DMS79 (cell line): ENCODE results near the gene DDX47.
"Not testable (repeated sequence)": the region's sequence is repeated elsewhere in the genome, so short reads cannot be mapped to it uniquely, and the experiment has no call there.

Source experiments
- DNase-seq: peaks from one replicate; lab custom pipeline; 2025; lab: John Stamatoyannopoulos, UW

The DDX47 gene

DNA sequence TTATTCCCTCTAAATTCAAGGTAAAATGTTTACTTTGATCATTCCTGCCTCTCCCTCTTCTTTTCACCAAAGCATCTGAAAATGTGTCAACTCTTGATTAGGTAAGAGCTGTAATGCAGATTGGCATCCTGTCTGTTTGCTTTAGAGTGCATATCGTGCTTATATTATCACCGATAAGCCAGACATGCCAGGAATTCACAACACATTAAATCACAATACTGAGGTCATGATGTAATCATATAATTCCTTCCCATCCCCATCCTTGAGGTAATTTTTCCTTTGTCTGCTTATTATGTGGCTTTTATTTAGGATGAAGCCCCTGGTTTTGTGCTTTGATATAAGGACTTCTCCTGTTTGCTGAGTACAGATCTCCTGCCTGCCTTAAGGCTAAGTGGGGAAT is 10.2 kb downstream of the DDX47 start:
- DNase-seq = no peak

DNA sequence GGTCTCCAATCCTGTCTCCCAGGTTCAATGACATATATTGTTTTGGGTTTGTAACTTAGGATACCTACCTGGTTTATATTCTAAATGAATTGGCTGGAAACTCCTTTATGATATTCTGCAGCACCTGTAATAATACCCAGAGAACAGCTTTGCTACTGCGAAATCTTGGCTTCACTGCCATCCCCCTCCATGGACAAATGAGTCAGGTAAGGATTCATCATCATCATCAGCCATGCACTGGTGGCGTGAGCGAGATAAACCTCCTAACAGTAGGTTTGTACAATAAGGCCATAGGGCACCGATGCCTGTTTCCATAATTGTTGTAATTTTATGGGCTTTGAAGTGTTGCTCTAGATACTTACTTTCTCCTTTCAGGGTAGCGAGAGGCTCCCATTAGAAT is 10.7 kb downstream of the DDX47 start:
- no peak for DNase-seq

DNA sequence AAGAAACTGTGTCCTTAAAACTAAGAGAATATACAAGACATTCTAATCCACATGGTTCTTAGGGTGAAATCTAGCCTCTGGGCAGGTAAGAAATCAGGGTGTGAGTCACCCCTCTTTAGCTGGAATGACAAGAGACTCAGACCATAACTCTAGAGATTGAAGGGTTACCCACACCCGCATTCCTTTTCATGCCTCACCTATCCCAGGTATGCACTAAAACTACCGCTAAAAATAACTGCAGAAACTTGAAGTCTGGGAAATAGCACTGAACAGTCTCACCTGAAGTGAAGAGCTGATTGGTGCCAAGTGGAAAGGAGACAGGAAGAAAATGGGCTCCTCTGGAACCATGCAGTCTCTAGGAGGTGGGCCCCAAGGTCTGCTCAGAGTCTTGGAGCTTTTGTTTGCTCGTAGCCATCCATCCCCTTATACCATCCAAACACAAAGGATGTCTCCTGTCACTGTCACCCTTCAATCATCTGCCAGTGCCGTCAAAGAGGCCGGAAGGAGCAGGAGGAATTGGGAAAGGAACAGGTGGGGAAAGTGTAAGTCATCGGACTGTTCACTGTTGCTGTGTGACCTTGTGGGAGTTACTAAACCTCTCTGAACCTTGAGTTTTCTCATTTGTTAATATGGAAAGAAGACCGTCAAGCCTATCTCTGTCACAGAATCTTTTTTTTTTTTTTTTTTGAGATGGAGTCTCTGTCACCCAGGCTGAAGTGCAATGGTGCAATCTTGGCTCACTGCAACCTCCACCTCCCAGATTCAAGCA is 22.4 kb downstream of the DDX47 start:
- DNase-seq = no peak

DNA sequence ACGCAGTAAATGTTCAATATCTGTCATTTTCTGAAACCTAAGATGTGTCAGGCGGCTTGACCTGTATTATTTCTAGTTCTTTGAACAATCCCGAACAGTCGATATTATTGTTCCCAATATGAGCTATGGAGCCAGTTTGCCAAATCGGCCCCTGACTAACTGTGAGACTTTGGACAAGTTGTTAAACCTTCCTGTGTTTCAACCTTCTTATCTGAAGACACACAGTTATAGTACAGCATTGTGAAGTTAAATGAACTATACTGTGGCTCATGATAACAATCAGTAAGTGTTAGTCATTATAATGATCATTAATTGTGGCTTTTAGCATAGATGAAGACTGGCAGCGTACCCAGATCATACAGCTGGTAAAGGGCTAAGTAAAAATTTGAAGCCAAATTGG is 23.4 kb downstream of the DDX47 start:
- DNase-seq = no peak

DNA sequence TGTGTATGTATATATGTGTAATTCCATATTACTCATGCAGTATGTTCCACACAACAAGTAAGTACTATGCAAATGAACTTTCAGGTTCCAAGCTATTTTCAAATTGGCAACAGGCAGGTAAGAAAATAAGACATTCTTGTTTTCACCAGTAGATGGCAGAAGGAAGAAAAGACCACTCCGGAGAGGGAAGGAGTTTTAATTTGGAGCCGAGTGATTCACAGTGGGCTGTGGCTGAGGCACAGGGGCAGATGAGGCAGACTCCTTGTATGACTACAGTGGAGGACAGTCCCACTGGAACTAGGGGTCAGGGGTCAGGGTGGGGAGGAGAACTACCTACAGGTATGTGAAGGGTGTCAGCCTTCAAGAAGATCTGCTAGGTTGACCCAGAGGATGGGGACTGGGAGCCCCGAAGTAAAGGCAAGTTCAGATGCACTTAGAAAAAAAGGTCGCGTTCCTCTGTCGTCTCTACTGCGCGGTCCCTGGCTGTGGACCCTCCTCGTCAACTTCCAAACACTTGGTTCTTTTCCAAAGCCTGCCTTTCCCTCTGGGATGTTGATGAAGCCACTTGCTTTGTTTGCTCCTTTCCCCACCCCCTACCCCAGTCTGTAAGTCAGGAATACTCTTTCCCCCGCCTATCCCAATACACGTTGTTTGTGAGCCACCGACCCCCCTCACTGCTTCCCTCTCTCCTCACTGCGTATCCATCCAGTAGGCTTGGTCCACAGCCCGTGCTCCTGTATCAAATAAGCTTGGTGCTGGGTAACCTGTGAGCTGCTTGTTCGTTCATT is 24.1 kb downstream of the DDX47 start:
- DNase-seq = peak; percentile 21

DNA sequence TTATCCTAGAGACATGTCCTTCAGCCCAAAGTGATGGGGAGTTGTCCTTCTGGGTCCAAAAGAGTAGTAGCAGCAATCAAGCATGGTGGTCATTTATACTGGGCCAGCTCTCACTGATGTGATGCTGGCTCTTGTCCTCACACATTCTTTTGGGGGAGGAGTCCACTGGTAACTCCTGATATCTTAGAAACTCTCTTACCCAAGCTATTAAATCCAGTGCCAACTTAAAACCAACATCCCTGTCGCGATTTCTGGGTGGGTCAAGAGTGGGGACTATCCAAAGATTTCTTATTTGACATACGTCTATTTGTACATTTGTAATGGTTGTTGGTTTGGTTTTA is 24.6 kb downstream of the DDX47 start:
- no peak for DNase-seq

DNA sequence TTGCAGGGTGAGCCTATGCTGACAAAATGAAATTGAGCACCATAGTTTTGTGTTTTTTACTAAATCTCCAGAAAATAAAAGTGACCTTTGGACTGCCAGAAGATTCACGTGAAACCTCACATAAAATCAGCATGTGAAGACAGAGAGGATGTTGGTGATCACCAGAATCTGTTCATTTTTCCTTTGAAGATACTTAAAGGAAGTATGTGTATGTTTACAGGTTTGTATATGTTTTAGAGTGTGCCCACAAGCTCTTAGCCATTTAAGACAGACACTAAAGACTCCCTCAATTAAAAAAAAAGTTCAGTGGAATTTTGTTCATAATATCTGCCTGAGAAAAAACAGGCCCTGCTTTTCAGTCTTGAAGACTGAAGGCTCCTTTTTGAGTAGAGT is 25.9 kb downstream of the DDX47 start:
- no peak for DNase-seq

DNA sequence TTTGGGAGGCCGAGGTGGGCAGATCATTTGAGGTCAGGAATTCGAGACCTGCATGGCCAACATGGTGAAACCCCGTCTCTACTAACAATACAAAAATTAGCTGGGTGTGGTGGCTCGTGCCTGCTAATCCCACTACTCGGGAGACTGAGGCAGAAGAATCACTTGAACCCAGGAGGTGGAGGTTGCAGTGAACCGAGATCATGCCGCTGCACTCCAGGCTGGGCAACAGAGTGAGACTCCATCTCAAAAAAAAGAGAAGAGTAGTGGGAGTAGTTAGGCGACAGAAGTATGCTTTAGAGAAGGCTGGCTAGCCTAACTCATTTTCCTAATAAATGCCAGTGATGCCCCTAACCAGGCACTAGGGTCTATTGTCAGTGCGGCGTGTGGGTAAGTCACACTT is 26.3 kb downstream of the DDX47 start:
- not testable (repeated sequence) for DNase-seq

DNA sequence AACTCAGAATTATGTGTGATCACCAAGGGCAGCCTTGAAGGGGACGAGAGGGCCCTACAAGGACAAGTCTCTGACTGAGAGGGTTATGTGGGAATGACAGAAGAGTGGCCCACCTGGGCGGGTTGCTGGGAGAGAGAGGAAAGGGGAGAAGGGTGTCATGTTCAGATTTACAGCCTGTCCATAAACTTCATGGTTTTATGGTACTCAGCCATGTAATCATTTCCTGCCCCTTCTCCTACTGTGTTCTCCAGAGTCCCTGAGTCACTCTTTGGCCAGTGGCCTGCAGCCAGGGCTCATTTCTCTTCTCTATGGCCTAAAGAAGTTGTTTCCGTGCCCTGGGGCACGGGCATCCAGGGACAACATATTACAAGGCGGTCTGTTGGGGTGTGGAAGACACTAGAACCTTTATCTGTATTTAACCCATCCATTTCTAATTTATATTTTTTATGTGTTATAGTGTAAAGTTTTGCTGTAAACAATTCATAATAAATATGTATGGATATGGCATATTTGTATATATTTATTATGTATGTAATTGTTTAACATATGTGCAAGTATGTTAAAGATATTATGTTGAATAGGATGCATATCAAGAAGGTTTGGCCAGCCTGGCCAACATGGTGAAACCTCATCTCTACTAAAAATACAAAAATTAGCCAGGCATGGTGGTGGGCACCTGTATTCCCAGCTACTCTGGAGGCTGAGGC is 26.9 kb downstream of the DDX47 start:
- DNase-seq = no peak

DNA sequence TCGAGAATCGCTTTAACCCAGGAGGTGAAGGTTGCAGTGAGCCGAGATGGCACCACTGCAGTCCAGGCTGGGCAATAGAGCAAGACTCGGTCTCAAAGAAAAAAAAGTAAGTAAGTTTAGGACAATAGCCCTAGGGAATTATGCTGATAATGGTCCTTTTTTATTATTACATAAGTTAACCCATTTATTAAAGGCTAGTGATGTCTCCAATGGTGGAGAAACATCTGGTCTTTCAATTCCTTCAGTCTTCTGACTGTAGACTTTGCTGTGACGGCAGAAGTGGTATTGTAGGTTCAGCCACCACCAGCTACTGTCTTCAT is 27.4 kb downstream of the DDX47 start:
- DNase-seq = no peak

DNA sequence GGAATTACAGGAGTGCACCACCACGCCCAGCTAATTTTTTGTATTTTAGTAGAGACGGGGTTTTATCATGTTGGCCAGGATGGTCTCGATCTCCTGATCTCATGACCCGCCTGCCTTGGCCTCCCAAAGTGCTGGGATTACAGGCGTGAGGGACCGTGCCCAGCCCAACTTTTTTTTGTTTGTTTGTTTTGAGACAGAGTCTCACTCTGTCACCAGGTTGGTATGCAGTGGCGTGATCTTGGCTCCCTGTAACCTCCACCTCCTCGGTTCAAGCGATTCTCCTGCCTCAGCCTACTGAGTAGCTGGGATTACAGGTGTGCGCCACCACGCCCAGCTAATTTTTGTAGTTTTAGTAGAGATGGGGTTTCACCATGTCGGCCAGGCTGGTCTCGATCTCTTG is 28.3 kb downstream of the DDX47 start:
- not testable (repeated sequence) for DNase-seq

DNA sequence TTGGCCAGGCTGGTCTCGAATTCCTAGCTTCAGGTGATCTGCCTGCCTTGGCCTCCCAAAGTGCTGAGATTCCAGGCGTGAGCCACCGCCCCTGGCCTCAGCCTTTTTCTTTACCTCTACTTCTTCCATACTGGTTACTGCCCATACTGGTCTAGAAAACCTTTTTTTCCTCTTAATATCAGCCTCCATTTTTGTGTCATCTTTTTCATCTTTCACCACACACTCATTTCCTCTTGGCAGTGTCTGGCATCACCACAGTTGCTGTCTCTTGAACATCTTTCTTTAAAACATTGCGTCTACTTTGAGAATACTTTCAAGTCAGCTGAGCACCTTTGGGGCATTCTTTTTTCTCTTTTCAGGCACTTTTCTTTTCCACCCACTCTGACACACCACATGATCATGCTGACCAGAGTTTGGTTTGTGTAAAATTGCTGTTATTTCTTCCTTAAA is 32.7 kb downstream of the DDX47 start:
- DNase-seq = no peak

DNA sequence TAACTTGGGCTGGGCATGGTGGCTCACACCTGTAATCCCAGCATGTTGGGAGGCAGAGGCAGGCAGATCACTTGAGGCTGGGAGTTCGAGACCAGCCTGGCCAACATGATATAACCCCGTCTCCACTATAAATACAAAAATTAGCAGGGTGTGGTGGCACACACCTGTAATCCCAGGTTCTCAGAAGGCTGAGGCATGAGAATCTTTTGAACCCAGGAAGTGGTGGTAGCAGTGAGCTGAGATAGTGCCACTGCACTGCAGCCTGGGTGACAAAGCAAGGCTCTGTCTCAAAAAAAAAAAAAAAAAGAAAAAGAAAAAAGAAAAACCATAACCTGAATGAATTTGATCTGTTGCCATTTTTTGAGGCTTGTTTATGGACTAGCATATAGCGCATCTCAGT is 33.6 kb downstream of the DDX47 start:
- DNase-seq = not testable (repeated sequence)

DNA sequence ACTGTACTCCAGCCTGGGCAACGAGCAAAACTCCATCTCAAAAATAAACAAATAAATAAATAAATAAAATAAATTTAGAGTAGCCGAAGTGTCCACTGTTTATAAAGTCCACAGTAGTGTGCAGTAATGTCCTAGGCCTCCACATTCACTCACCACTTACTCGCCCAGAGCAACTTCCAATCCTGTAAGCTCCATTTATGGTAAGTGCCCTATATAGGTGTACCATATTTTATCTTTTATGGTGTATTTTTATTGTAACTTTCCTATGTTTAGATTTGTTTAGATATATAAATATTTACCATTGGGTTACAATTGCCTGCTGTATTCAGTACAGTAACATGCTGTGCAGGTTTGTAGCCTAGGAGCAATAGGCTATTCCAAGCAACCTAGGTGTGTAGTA is 40.3 kb downstream of the DDX47 start:
- DNase-seq = no peak

DNA sequence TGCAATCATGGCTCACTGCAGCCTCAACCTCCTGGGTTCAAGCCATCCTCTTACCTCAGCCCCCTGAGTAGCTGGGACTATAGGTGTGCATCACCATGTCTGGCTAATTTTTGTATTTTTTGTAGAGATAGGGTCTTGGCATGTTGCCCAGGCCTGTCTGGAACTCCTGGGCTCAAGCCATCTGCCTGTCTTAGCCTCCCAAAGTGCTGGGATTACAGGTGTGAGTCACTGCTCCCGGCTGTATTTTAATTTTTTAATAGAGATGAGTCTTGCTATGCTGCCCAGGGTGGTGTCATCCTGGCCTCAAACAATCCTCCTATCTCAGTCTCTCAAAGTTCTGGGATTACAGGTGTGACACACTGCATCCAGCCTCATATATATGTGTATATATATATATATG is 46.5 kb downstream of the DDX47 start:
- DNase-seq = no peak

DNA sequence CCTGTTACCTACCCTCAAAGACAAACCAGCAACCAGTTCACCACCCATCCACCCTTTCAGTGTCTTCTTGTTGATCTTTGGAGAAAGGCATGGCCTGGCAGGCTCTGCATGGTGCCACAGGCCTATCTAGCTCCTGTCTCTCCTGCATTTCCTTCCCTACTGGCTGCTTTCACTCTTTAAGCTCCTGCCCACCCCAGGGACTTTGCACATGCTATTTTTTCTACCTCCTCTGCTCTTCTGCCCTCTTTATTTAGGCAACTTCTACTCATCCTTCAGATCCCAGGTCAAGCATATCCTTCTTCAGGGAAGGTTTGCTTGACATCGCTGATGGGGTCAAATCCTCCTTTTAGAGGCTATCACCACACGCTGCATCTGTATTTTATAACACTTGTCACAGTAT is 51.1 kb downstream of the DDX47 start:
- no peak for DNase-seq

DNA sequence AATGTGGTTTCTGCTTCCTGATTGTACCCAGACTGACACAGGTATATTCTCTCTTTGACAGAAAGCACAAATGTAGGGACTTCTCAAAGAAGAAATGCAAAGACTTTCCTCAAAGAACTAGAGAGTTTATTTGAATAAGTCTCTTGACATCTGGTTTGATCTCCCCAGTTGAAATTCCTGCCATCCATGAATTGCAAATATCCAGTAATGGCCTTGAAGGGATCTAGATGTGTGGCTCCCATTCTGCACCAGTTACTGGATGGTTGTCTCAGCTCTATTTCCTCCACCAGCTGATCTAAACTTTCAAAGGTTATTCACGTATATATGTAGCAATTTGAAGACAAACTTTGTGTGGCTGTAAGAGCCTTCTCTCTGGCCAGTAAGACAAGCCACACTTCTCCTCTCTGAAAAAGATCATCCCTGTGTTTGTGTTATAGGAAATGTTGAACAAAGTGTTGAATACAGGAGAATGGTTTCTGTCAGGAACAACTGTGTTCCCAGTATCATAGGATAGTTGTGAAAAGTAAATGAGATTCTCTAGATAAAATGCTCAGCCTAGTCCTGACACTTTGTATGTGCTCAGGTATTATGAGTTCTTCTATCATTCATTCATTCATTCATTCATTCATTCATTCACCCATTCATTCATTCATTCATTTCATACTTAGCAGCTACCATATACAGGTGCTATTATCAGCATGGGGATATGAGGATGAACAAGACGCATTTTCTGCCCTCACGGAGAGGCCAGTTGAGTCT is 55.5 kb downstream of the DDX47 start:
- DNase-seq = no peak

DNA sequence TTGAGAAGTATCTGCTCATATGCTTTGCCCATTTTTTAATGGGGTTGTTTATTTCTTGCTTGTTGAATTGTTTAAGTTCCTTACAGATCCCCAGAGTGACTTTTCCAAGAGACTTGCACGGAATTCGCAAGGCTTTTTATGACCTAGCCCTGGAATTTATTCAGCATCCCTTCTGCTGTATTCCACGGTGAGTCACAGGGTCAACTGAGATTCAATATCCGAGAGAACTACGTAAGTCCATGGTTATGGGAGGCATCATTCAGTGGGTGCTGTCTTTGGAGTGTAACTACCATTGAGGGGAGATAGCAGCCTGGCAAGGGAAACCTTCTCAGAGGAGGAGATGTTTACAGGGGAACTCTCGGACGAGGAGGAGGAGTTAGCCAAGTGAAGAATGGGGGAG is 57.3 kb downstream of the DDX47 start:
- no peak for DNase-seq

DNA sequence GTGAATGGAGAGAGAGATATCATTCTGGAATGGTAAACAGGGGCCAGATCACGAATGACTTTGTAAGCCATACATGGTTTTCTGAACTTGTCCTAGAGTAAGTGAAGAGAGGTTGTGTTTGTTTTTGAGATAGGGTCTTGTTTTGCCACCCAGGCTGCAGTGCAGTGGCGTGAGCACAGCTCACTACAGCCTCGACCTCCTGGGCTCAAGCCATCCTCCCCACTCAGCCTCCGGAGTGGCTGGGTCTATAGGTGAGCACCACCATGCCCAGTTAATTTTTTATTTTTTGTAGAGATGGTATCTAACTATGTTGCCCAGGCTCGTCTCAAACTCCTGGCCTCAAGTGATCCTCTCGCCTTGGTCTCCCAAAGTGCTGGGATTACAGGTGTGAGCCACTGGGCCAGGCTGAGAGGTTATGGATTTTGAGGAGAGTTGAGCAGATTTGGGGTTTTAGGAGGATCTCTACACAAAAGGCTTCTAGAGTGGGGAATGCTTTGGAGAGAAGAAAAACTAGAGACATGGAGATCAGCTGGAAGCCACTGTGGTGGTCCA is 58.5 kb downstream of the DDX47 start:
- DNase-seq = no peak

DNA sequence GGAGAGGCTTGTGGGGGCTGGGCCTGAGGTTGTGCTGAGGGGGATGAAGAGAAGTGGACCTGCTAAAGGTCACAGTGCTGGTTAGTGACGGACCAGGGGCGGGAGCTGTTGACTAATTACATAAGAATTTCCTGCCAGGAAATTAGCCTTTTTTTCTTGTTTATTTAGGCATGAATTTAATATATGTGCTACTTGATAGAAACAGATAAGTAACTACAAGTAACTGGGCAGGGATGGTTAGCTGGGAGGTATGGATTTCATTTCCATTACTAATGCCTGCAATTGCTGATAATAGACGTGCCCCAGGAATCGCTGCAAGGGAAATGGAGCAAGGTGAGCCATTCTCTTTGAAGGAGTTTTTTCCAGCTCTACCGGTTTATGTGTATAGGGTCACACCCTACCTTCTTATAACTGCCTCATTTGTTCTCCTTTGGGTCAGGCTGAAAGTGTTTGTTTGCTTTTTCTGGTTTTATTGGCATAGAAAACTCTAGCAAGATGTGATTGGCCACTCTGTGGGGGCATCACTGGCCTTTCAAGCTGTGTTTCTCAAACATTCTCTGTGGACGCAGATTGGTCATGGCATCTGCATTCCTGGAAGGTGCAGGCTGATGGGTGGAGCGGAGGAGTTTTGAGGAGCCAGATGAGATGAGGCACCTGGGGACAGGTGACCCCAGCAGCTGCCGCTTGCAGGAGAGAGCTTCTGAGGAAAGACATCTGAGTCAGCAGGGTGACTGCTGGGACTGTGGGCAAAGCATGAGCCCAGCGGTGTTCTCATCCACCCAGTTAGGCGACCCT is 59.2 kb downstream of the DDX47 start:
- peak; percentile 86 for DNase-seq

DNA sequence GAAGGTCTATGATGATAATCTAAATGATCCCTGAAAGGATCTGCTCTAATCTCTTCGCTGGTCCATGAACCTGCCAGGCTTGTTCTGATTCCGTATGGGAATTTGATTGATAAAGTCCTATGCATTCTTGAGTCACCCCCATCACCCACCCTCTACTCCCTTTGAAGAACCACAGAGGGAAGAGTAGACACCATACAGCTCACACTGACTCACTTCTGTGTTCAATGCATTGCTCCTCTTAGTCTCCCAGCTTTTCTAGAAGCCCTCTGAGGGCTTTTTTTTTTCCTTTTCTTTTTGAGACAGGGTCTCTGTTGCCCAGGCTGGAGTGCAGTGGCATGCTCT is 59.8 kb downstream of the DDX47 start:
- DNase-seq = no peak
